H1 (cell line): ENCODE data around the gene BCAR3. TPM values are rescaled to one million over a fixed set of nuclear protein-coding genes. Genes with fewer than 3 reads are reported as not detected.

Experiments
- CTCF ChIA-PET: fragments of 300-600 bp; sonication (Branson Sonifier 250); formaldehyde crosslinking; loops from one replicate; lab custom pipeline; 2021; ENCODE audit not compliant: partially characterized antibody; lab: Charles Lee
- POLR2A ChIA-PET: fragments of 300-600 bp; sonication (Branson Sonifier 250); formaldehyde crosslinking; loops from one replicate; lab custom pipeline; 2021; ENCODE audit warnings: inconsistent platforms; ENCODE audit not compliant: partially characterized antibody; lab: Charles Lee
- DNase-seq, 2 experiments: peaks; one replicate each; pipeline versions ENCODE4 v3.0.0 to v3.0.0-alpha.2; 2010 to 2022; ENCODE audit warnings: low spot score in 2 of 2, low read depth in 1 of 2, mixed read lengths in 1 of 2
- FAIRE-seq: peaks from 2 replicates; lab custom pipeline; 2011; peaks lifted over from hg19 to GRCh38; lab: Jason Lieb, UNC
- H2AFZ ChIP-seq: 2 replicates; pipeline ENCODE4 v1.8.1; 2012; ENCODE audit warnings: low read length, inconsistent platforms
- H2AK5ac ChIP-seq: 2 replicates; pipeline ENCODE4 v1.6.1; 2013; ENCODE audit warnings: low read depth, low read length
- H2BK120ac ChIP-seq: replicated peaks from 2 replicates; pipeline ENCODE3; 2013; ENCODE audit warnings: low read depth, low read length, inconsistent platforms
- H2BK12ac ChIP-seq: 2 replicates; pipeline ENCODE4 v1.6.1; 2013; ENCODE audit warnings: low read depth, low read length
- H2BK15ac ChIP-seq: 2 replicates; pipeline ENCODE4 v1.6.1; 2013; ENCODE audit warnings: low read length
- H2BK20ac ChIP-seq: 2 replicates; pipeline ENCODE4 v1.6.1; 2013; ENCODE audit warnings: low read length
- H2BK5ac ChIP-seq: 2 replicates; pipeline ENCODE4 v1.6.1; 2013; ENCODE audit warnings: low read depth, low read length
- H3K14ac ChIP-seq: 2 replicates; pipeline ENCODE4 v1.6.1; 2013; ENCODE audit warnings: inconsistent platforms; ENCODE audit not compliant: insufficient read length
- H3K18ac ChIP-seq: 2 replicates; pipeline ENCODE4 v1.6.1; 2013; ENCODE audit warnings: low read length; ENCODE audit errors: extremely low read depth
- H3K23ac ChIP-seq: 2 replicates; pipeline ENCODE4 v1.6.1; 2013; ENCODE audit warnings: inconsistent platforms; ENCODE audit not compliant: insufficient read length
- H3K23me2 ChIP-seq: 2 replicates; pipeline ENCODE4 v1.6.1; 2013; ENCODE audit warnings: low read depth, low read length
- H3K27ac ChIP-seq: 2 replicates; pipeline ENCODE4 v1.6.1; 2011; ENCODE audit warnings: low read depth, low read length, inconsistent platforms
- H3K27me3 ChIP-seq, 4 experiments: replicated peaks in 1 of 4; 1 replicate in 1 of 4; 2 replicates in 3 of 4; pipeline versions ENCODE4 v1.6.1 to v1.8.1; 2011 to 2013; ENCODE audit warnings: low read length in 3 of 4, mild to moderate bottlenecking in 3 of 4, inconsistent platforms in 2 of 4, mixed read lengths in 2 of 4, moderate library complexity in 1 of 4; ENCODE audit not compliant: control insufficient read depth in 3 of 4, insufficient read depth in 3 of 4; ENCODE audit errors: extremely low read depth in 1 of 4
- H3K36me3 ChIP-seq, 4 experiments: 2 replicates each; pipeline versions ENCODE4 v1.6.1 to v1.8.1; 2011 to 2013; ENCODE audit warnings: mild to moderate bottlenecking in 4 of 4, low read length in 3 of 4, moderate library complexity in 2 of 4, control low read depth in 1 of 4, inconsistent platforms in 1 of 4; ENCODE audit not compliant: insufficient read depth in 4 of 4, control insufficient read depth in 2 of 4
- H3K4ac ChIP-seq: replicated peaks from 2 replicates; pipeline ENCODE3; 2013; ENCODE audit warnings: low read length, low read depth, mixed read lengths, inconsistent platforms; ENCODE audit not compliant: insufficient read length
- H3K4me1 ChIP-seq, 4 experiments: replicated peaks in 1 of 4; 1 replicate in 1 of 4; 2 replicates in 3 of 4; pipeline versions ENCODE4 v1.6.1 to v1.8.1; 2011 to 2013; ENCODE audit warnings: low read length in 3 of 4, inconsistent platforms in 2 of 4, mixed read lengths in 1 of 4; ENCODE audit not compliant: insufficient read depth in 4 of 4, control insufficient read depth in 3 of 4
- H3K4me2 ChIP-seq, 2 experiments: 2 replicates each; pipeline versions ENCODE4 v1.6.1 to v1.8.1; 2011 to 2013; ENCODE audit warnings: low read depth in 2 of 2, low read length in 2 of 2, control low read depth in 1 of 2, inconsistent platforms in 1 of 2, mild to moderate bottlenecking in 1 of 2; ENCODE audit not compliant: insufficient read depth in 1 of 2
- H3K4me3 ChIP-seq, 4 experiments: fragments of 200-600, 300-600 bp in 1 of 4; sonication (generic), shearing (Covaris generic), sonication (Bioruptor Twin) in 1 of 4; 2 replicates each; pipeline versions ENCODE4 v1.5.1 to v1.8.1; 2011 to 2016; ENCODE audit warnings: low read length in 4 of 4, low read depth in 3 of 4, control low read depth in 2 of 4, inconsistent platforms in 2 of 4, mild to moderate bottlenecking in 2 of 4, mixed read lengths in 1 of 4, moderate library complexity in 1 of 4; ENCODE audit not compliant: insufficient read depth in 2 of 4; ENCODE audit errors: extremely low read depth in 1 of 4
- H3K56ac ChIP-seq: replicated peaks from 2 replicates; pipeline ENCODE3; 2013; ENCODE audit warnings: low read depth, mild to moderate bottlenecking, mixed read lengths, low read length, inconsistent platforms; ENCODE audit not compliant: insufficient read length
- H3K79me1 ChIP-seq: 2 replicates; pipeline ENCODE4 v1.6.1; 2013; ENCODE audit warnings: low read depth, low read length, control low read depth
- H3K79me2 ChIP-seq, 2 experiments: 2 replicates each; pipeline versions ENCODE4 v1.6.1 to v1.8.1; 2012 to 2013; ENCODE audit warnings: low read length in 2 of 2, mild to moderate bottlenecking in 2 of 2, inconsistent platforms in 1 of 2; ENCODE audit not compliant: insufficient read depth in 2 of 2, control insufficient read depth in 1 of 2
- H3K9ac ChIP-seq, 4 experiments: replicated peaks in 1 of 4; 1 replicate in 1 of 4; 2 replicates in 3 of 4; pipeline versions ENCODE4 v1.6.1 to v1.8.1; 2011 to 2013; ENCODE audit warnings: low read depth in 3 of 4, low read length in 3 of 4, control low read depth in 2 of 4, mild to moderate bottlenecking in 2 of 4, moderate library complexity in 2 of 4, inconsistent platforms in 1 of 4; ENCODE audit errors: extremely low read depth in 1 of 4
- H3K9me3 ChIP-seq, 2 experiments: 2 replicates each; pipeline versions ENCODE4 v1.6.1 to v1.8.1; 2012 to 2013; ENCODE audit warnings: mild to moderate bottlenecking in 2 of 2, moderate library complexity in 2 of 2, control low read depth in 1 of 2, inconsistent platforms in 1 of 2, low read depth in 1 of 2, low read length in 1 of 2, mixed read lengths in 1 of 2; ENCODE audit not compliant: insufficient read depth in 2 of 2
- H4K20me1 ChIP-seq, 2 experiments: replicated peaks in 1 of 2; 2 replicates each; pipeline versions ENCODE3 to v1.8.1; 2011 to 2013; ENCODE audit warnings: inconsistent platforms in 2 of 2, low read length in 2 of 2, mild to moderate bottlenecking in 1 of 2; ENCODE audit not compliant: insufficient read depth in 2 of 2, control insufficient read depth in 1 of 2
- H4K5ac ChIP-seq: 2 replicates; pipeline ENCODE4 v1.6.1; 2013; ENCODE audit warnings: low read length, low read depth, mixed read lengths, inconsistent platforms; ENCODE audit not compliant: insufficient read length
- H4K8ac ChIP-seq: 2 replicates; pipeline ENCODE4 v1.8.0; 2013; ENCODE audit warnings: mild to moderate bottlenecking, moderate library complexity, low read length, inconsistent platforms; ENCODE audit not compliant: insufficient read depth; ENCODE audit errors: extremely low read depth
- H4K91ac ChIP-seq: replicated peaks from 2 replicates; pipeline ENCODE3; 2013; ENCODE audit warnings: low read length, mixed read lengths, inconsistent platforms; ENCODE audit not compliant: insufficient read length
- CTCF ChIP-seq, 3 experiments: IDR thresholded peaks; 1 replicate in 2 of 3; 2 replicates in 1 of 3; pipeline versions ENCODE4 v1.5.1 to v1.6.1; 2011; ENCODE audit warnings: low read length in 3 of 3, mild to moderate bottlenecking in 3 of 3, inconsistent platforms in 2 of 3, low read depth in 1 of 3, moderate library complexity in 1 of 3; ENCODE audit not compliant: insufficient read depth in 1 of 3; ENCODE audit errors: control extremely low read depth in 1 of 3
- POLR2A ChIP-seq, 2 experiments: IDR thresholded peaks; 1 replicate in 1 of 2; 2 replicates in 1 of 2; pipeline ENCODE4 v1.6.1; 2011; ENCODE audit warnings: low read depth in 2 of 2, low read length in 2 of 2, mild to moderate bottlenecking in 2 of 2; ENCODE audit errors: control extremely low read depth in 1 of 2
- POLR2AphosphoS5 ChIP-seq: IDR thresholded peaks from 2 replicates; pipeline ENCODE4 v1.6.1; 2011; ENCODE audit warnings: low read depth, low read length
- WGBS, 2 experiments: shearing (Covaris generic) in 1 of 2; methylation state at CpG; one replicate each; pipeline versions ENCODE4 v1.1.6 to v1.1.7; 2013 to 2015; ENCODE audit warnings: low lambda C conversion rate in 2 of 2, mixed read lengths in 2 of 2, inconsistent platforms in 1 of 2, low coverage in 1 of 2, missing lambda C conversion rate in 1 of 2; ENCODE audit not compliant: insufficient replicate concordance in 2 of 2, insufficient coverage in 1 of 2, insufficient read length in 1 of 2; ENCODE audit errors: extremely low coverage in 1 of 2, missing lambda C conversion rate in 1 of 2; 5-methylcytosine and 5-hydroxymethylcytosine counted together
- polyA plus RNA-seq, 7 experiments: library from polyadenylated mRNA; depleted of rRNA in 3 of 7; stranded (reverse) in 5 of 7; unstranded in 2 of 7; fragments of >200 nt in 5 of 7; fragments of 200-250 nt in 2 of 7; gene quantifications; 1 replicate in 5 of 7; 2 replicates in 1 of 7; 4 replicates in 1 of 7; pipeline versions ENCODE4 v1.2.1 to v1.2.3, GENCODE V29; 2011 to 2013; ENCODE audit warnings: missing spikeins in 2 of 7, mixed read lengths in 2 of 7
- total RNA-seq: library from RNA; stranded (reverse); fragmentation: NEBNext Ultra II Directional; extraction: Animal tissue kit (Norgen Biotek cat#: 25700); gene quantifications from 2 replicates; pipeline ENCODE4 v1.2.1, GENCODE V29; 2021

The BCAR3 gene
- total and polyA plus RNA-seq, 2 of the 8 experiments (the other 6 are each of a cell fraction or from before 2014, with no cell fraction given), result 5.6 to 9.2 TPM

DNA sequence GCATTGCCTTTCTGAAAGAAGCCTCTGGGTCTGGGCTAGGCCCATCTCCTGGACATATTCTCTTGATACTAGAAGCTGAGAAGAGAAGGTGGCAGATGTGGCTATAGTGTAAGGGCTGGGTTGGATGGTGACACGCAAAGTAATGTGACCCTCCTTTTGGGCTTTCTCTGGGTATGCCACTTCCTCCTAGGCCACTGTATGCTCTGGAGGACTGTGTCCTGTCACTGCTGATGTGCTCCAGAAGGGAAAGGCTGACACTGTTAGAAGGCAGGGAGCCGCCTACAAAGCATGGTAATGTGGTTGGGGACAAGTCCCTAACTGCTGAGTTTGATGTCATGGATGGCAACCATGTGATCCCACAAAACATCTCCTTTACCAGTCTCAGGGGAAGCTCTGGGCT is 112.1 kb downstream of the BCAR3 start:
- Histone ChIP-seq H3K79me1 (no peaks in the 10 kb centered on the region; the same call in 1 of the 2 replicates), H3K4ac (no peak overlapping the region), H3K27me3 (no peaks in the 10 kb centered on the region), H4K91ac (no peak overlapping the region), H3K56ac (no peak overlapping the region), H3K4me3 (no peak overlapping the region), H2AK5ac (no peak overlapping the region), H3K18ac (no peak overlapping the region), H3K14ac (no peak overlapping the region), H3K79me2 (no peaks in the 10 kb centered on the region), H3K4me2 (no peak overlapping the region), H4K8ac (no peak overlapping the region), H2BK15ac (no peak overlapping the region), H4K5ac (no peak overlapping the region), H3K23me2 (no peaks in the 10 kb centered on the region), H3K23ac (no peak overlapping the region), H2BK5ac (no peak overlapping the region), H4K20me1 (peaks cover 3% of the 10 kb centered on the region in 2 experiments), H2AFZ (no peak overlapping the region), H3K9me3 (no peaks in the 10 kb centered on the region), H2BK120ac (no peak overlapping the region), H3K4me1 (no peaks in the 10 kb centered on the region), H2BK20ac (no peak overlapping the region), H3K27ac (no peak overlapping the region), H2BK12ac (no peak overlapping the region), H3K36me3 (peaks cover 0 to 16% (median 6%) of the 10 kb centered on the region in 4 experiments; a peak in 4 of 8 replicates), H3K9ac (no peak overlapping the region)
- no peak for DNase-seq
- FAIRE-seq, result no peak
- peak in 1 of 2 experiments; percentile 57; a peak in 2 of 3 replicates for TF ChIP-seq POLR2A (IDR thresholded peaks at IDR 0.05; ENCODE audit: control extremely low read depth in 1 of 2, low read depth in 2 of 2, low read length in 2 of 2)
- TF ChIP-seq CTCF (IDR thresholded peaks at IDR 0.05; ENCODE audit: control extremely low read depth in 1 of 3, insufficient read depth in 1 of 3, low read depth in 1 of 3, low read length in 3 of 3), result no peak
- TF ChIP-seq POLR2AphosphoS5, result peak; percentile 60; the same call in 1 of the 2 replicates
- CTCF ChIA-PET, result interaction anchor here (0.8 to 2.4 kb wide), 5 partner anchors 23 to 348 kb away, joined by 3 to 5 read pairs (median 3); no protein-coding TSS in a partner anchor
- POLR2A ChIA-PET, result interaction anchor here (1.3 to 2.8 kb wide), 4 partner anchors 8 to 19 kb away, joined by 3 to 8 read pairs (median 4); no protein-coding TSS in a partner anchor
- WGBS, 2 experiments, result 84% methylated on average over 2 of the region's 2 CpGs; no CpG with 5 or more reads in 1 of the 2 experiments
